Activated CD8-positive, alpha-beta T cell treated with anti-CD3 and anti-CD28 coated beads, Interleukin-2, amount 10 ng/mL, durations not matched to agents 7 days and 5 days (primary cell): Measurements from ENCODE around the gene PARD6G. TPM values are rescaled to one million over a fixed set of nuclear protein-coding genes. Genes with fewer than 3 reads are reported as not detected.

Experiments used
- ATAC-seq: fragments of 150-1000 bp; cut with Tn5 transposase; one replicate; pipeline ENCODE4 v1.10.0; 2021; ENCODE audit warnings: moderate library complexity
- CTCF ChIA-PET: fragments of 350-600 bp; sonication (Branson Sonifier 250); formaldehyde crosslinking; loops from one replicate; lab custom pipeline; 2021; ENCODE audit warnings: antibody characterized with exemption; lab: Charles Lee
- POLR2A ChIA-PET: fragments of 350-600 bp; sonication (Branson Sonifier 250); formaldehyde crosslinking; loops from one replicate; lab custom pipeline; 2021; ENCODE audit warnings: antibody characterized with exemption; lab: Charles Lee
- DNase-seq: peaks from one replicate; pipeline ENCODE4 v3.0.0-alpha.2; 2020
- H3K27ac Mint-ChIP-seq: one replicate; pipeline ENCODE4 v1.8.0; 2021; ENCODE audit warnings: mild to moderate bottlenecking, mixed read lengths
- H3K27me3 Mint-ChIP-seq: one replicate; pipeline ENCODE4 v1.8.0; 2021; ENCODE audit warnings: low read depth, mixed read lengths
- H3K36me3 Mint-ChIP-seq: one replicate; pipeline ENCODE4 v1.8.0; 2021; ENCODE audit warnings: low read depth, mixed read lengths
- H3K4me1 Mint-ChIP-seq: one replicate; pipeline ENCODE4 v1.8.0; 2021; ENCODE audit warnings: low read depth, mixed read lengths
- H3K4me3 Mint-ChIP-seq: one replicate; pipeline ENCODE4 v1.8.0; 2021; ENCODE audit warnings: mild to moderate bottlenecking, mixed read lengths
- H3K9me3 Mint-ChIP-seq: one replicate; pipeline ENCODE4 v1.8.0; 2022; ENCODE audit warnings: mixed read lengths; ENCODE audit not compliant: insufficient read depth
- total RNA-seq, 2 experiments: library from RNA; stranded (reverse); gene quantifications; one replicate each; pipeline ENCODE4 v1.2.3, GENCODE V29; 2021

Gene PARD6G
- total RNA-seq, 2 experiments from 2014 or later, result 0.18 TPM; not detected in 1

DNA sequence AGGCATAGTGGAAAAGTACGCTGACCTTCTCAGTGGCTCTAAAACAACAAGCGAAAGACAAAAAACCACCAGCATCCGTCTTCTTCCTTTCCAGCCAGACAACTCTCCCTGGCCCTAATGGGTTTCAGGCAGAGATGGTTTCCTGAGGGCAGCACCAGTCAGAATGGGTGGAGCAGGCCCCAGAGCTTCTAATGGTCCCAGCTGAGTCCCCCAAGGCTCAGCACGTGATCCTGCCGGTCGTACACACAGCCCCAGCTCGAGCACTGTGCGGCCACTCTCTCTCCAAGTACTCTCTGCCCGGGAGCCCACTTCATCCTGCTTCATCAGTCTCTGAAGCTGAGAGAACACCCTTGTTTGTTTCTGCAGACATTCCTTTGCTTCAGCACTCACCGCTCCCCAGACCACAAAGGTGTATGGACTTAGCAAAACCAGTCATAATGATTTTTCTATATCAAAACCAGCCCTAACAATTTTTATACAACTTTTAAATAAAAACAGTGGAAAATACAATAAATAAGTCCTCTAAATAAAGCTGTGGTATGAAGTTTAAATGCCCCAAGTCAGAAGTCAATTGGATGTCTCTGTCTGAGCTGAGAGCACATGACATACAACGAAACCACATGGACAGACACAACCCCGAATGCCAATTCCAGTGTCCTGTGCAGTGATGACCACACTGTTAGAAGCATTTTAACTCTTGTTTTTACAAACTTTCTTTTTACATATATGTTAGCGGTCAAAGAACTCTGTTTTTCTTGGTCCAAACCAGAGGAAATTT, 63.9 kb downstream of the PARD6G start:
- no peaks in the 10 kb centered on the region for H3K9me3 Mint-ChIP-seq
- ATAC-seq (no peak), DNase-seq (no peak)
- no peak overlapping the region for H3K27ac Mint-ChIP-seq
- no peaks in the 10 kb centered on the region for H3K36me3 Mint-ChIP-seq
- POLR2A ChIA-PET, result no interaction called here
- no peaks in the 10 kb centered on the region for H3K4me1 Mint-ChIP-seq
- no peak overlapping the region for H3K4me3 Mint-ChIP-seq
- CTCF ChIA-PET, result interaction anchor here (1.8 kb wide), 1 partner anchor 26 kb away, joined by 6 read pairs; no protein-coding TSS in a partner anchor
- no peaks in the 10 kb centered on the region for H3K27me3 Mint-ChIP-seq

- Mint-ChIP-seq H3K4me1 (no peaks in the 10 kb centered on the region), H3K4me3 (no peak overlapping the region), H3K36me3 (no peaks in the 10 kb centered on the region), H3K27ac (no peak overlapping the region), H3K27me3 (no peaks in the 10 kb centered on the region), H3K9me3 (no peaks in the 10 kb centered on the region)
- DNase-seq (no peak), ATAC-seq (no peak)
- ChIA-PET POLR2A (no interaction called here), CTCF (interaction anchor here (1.2 to 1.8 kb wide), 2 partner anchors 23 to 25 kb away, joined by 3 to 6 read pairs; no protein-coding TSS in a partner anchor)
Observed at GRCh38 chr18:80182855-80183254, 64.5 kb downstream of the PARD6G start.

DNA sequence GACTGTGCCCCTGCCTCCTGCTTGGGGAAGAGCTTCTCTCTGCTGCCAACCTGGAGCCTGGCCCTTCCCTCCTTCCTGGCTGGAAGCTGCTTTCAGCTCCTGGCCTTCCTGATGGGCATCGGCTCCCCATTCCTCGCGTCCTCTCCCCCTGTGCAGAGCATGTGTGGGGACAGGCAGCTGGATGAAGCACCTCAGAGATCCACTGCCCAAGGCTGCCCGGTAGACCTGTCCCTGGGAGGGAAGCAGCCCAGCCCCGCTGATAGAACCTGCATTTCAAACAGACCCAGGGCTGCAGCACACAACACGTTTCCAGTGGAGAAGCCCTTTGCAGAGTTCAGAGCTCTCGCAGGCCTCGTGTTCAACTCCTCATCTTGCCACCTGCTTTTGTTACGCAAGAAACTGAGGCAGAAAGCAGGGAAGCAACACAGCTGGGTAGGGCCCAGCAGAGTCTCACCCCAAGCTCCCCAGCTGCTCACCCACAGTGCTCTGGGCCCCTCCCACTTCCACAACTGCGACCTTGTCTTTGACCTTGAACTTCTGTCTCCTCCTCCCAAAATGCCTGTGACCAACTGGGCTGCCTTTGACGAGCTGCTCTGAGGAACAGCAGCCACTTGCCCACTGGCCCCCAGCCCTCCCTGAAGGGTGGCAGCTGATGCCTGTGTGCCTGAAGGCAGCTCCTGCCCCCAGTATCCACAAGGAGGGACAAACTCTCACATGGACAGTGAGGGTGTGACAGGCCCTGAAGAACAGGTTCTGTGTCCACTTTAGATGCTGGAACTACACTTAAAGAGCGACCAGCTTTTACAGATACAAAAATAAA, 65.5 kb downstream of the PARD6G start:
- Mint-ChIP-seq H3K9me3 (no peaks in the 10 kb centered on the region), H3K36me3 (no peaks in the 10 kb centered on the region), H3K4me3 (no peak overlapping the region), H3K4me1 (no peaks in the 10 kb centered on the region), H3K27me3 (peaks cover 5% of the 10 kb centered on the region), H3K27ac (no peak overlapping the region)
- POLR2A ChIA-PET, result no interaction called here
- DNase-seq (no peak), ATAC-seq (no peak)
- CTCF ChIA-PET, result interaction anchor here (1.2 to 1.8 kb wide), 2 partner anchors 22 to 24 kb away, joined by 3 to 6 read pairs; no protein-coding TSS in a partner anchor

GRCh38 chr18:80180778-80181564, 66.3 kb downstream of the PARD6G start:
- Mint-ChIP-seq H3K4me3 (no peak overlapping the region), H3K27ac (no peak overlapping the region), H3K4me1 (peaks cover 6% of the 10 kb centered on the region), H3K36me3 (no peaks in the 10 kb centered on the region), H3K27me3 (peaks cover 8% of the 10 kb centered on the region), H3K9me3 (no peaks in the 10 kb centered on the region)
- DNase-seq (no peak), ATAC-seq (no peak)
- ChIA-PET CTCF (interaction anchor here (1.8 to 3.4 kb wide), 2 partner anchors 22 to 23 kb away, joined by 6 to 13 read pairs; no protein-coding TSS in a partner anchor), POLR2A (no interaction called here)

GRCh38 chr18:80179857-80180558, 67.3 kb downstream of the PARD6G start:
- ChIA-PET CTCF (interaction anchor here (3.4 kb wide), 1 partner anchor 21 kb away, joined by 13 read pairs; no protein-coding TSS in a partner anchor), POLR2A (no interaction called here)
- Mint-ChIP-seq H3K27ac (no peak overlapping the region), H3K27me3 (peaks cover 13% of the 10 kb centered on the region), H3K4me3 (no peak overlapping the region), H3K36me3 (no peaks in the 10 kb centered on the region), H3K9me3 (no peaks in the 10 kb centered on the region), H3K4me1 (peaks cover 15% of the 10 kb centered on the region)
- DNase-seq (no peak), ATAC-seq (no peak)

- POLR2A ChIA-PET, result no interaction called here
- Mint-ChIP-seq H3K27ac (no peak overlapping the region), H3K4me1 (peaks cover 18% of the 10 kb centered on the region), H3K36me3 (no peaks in the 10 kb centered on the region), H3K4me3 (no peak overlapping the region), H3K9me3 (no peaks in the 10 kb centered on the region), H3K27me3 (peaks cover 15% of the 10 kb centered on the region)
- CTCF ChIA-PET, result interaction anchor here (3.4 kb wide), 1 partner anchor 21 kb away, joined by 13 read pairs; no protein-coding TSS in a partner anchor
- no peak for ATAC-seq
- no peak for DNase-seq
Observed at GRCh38 chr18:80178935-80179818, 68.1 kb downstream of the PARD6G start.

GRCh38 chr18:80177128-80177527, 70.2 kb downstream of the PARD6G start:
- DNase-seq (no peak), ATAC-seq (no peak)
- POLR2A ChIA-PET, result no interaction called here
- Mint-ChIP-seq H3K4me1 (peaks cover 18% of the 10 kb centered on the region), H3K4me3 (no peak overlapping the region), H3K9me3 (no peaks in the 10 kb centered on the region), H3K36me3 (no peaks in the 10 kb centered on the region), H3K27me3 (peaks cover 23% of the 10 kb centered on the region), H3K27ac (no peak overlapping the region)
- CTCF ChIA-PET, result interaction anchor here (3.4 kb wide), 1 partner anchor 18 kb away, joined by 13 read pairs; no protein-coding TSS in a partner anchor

DNA sequence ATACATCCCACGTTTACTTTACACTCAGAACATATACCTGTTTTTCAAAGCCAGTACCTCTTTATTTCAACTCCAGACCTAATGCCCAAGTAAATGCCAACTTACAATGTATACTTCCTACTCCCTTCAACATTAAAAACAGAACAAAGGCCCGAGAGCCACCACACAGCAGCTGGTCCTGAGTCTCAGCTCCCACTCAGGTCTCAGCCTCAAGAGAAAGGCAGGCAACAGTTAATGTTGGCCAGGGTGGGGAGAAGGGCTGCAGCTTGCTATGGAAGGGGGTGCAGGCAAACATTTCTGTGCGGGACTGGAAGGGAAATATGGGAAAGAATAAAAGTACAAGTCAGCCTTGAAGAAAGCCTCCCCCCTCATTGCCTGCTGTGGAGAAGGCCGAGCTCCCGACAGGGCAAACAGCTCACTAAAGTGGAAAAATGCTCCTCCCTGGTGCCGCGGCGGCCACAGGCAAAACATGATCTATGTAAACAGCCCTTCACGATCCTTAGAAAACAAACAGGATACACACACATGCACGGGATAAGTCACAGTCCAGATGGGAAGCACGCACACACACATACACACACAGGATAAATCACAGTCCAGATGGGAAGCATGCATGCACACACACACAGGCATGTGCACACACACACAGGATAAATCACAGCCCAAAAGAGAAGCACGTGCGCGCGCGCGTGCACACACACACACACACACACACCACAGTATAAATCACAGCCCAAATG, 70.8 kb downstream of the PARD6G start:
- Mint-ChIP-seq H3K9me3 (no peaks in the 10 kb centered on the region), H3K4me1 (peaks cover 18% of the 10 kb centered on the region), H3K27me3 (peaks cover 29% of the 10 kb centered on the region), H3K36me3 (no peaks in the 10 kb centered on the region), H3K4me3 (no peak overlapping the region), H3K27ac (no peak overlapping the region)
- CTCF ChIA-PET, result interaction anchor here (0.8 to 1.7 kb wide), 4 partner anchors 18 to 80 kb away, joined by 3 to 9 read pairs (median 4); no protein-coding TSS in a partner anchor
- ATAC-seq (no peak), DNase-seq (no peak)
- POLR2A ChIA-PET, result no interaction called here

DNA sequence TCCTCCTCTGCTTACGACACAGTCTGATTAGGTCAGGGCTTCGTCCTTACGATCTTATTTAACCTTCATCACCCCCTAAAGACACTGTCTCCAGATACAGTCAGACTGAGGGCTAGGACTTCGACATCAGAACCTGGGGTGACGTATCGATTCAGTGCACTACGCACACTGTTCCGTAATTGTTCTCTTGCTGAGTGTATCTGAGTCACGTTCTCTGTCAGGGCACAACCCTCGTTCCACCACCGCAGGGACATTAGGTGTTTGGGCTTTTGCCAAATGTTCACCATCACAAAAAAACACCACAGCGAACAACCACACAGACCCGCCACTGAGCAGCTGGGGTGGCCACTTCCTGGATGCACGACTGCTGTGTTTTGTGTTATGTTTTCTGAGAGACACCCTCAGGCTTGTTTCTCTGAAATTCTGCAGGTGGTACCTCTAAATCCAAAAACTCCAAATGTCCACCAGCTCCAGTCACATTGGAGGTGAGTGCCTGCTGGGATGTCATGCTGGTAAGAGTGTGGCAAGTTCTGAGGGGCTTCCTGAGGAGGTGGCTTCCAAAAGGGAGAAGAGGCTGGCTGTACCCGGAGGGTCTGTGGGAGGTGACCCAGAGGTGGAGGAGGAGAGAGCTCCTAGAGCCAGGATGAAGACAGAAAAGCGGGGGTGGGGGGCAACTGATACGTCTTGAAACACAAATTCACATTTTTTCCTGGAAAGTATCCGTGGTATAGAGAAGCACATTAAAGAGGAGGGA, 71.7 kb downstream of the PARD6G start:
- H3K4me3 Mint-ChIP-seq, result peak overlapping the region; percentile 43
- peak; percentile 76 for DNase-seq
- CTCF ChIA-PET, result interaction anchor here (0.8 to 1.7 kb wide), 4 partner anchors 17 to 81 kb away, joined by 3 to 9 read pairs (median 4); no protein-coding TSS in a partner anchor
- H3K36me3 Mint-ChIP-seq, result no peaks in the 10 kb centered on the region
- peaks cover 18% of the 10 kb centered on the region for H3K4me1 Mint-ChIP-seq
- POLR2A ChIA-PET, result no interaction called here
- peak overlapping the region; percentile 77 for H3K27ac Mint-ChIP-seq
- no peaks in the 10 kb centered on the region for H3K9me3 Mint-ChIP-seq
- peaks cover 31% of the 10 kb centered on the region for H3K27me3 Mint-ChIP-seq
- ATAC-seq, result peak; percentile 83
